HUES64 (cell line): Measurements from ENCODE around the gene NPPC.
"Not testable (repeated sequence)": the region's sequence is repeated elsewhere in the genome, so short reads cannot be mapped to it uniquely, and the experiment has no call there.

ENCODE experiments used
- H3K27ac ChIP-seq: 2 replicates; pipeline ENCODE4 v1.7.0; 2013; ENCODE audit warnings: low read depth, low read length, inconsistent platforms
- H3K27me3 ChIP-seq: 2 replicates; pipeline ENCODE4 v1.6.1; 2013; ENCODE audit warnings: mild to moderate bottlenecking, low read length; ENCODE audit not compliant: insufficient read depth
- H3K36me3 ChIP-seq: 2 replicates; pipeline ENCODE4 v1.6.1; 2013; ENCODE audit warnings: mild to moderate bottlenecking, low read length; ENCODE audit not compliant: insufficient read depth
- H3K4me1 ChIP-seq: 2 replicates; pipeline ENCODE4 v1.6.1; 2013; ENCODE audit warnings: mild to moderate bottlenecking, low read length, moderate library complexity; ENCODE audit not compliant: insufficient read depth
- H3K4me3 ChIP-seq: 2 replicates; pipeline ENCODE4 v1.5.1; 2013; ENCODE audit warnings: mild to moderate bottlenecking, low read length, moderate library complexity
- H3K9ac ChIP-seq: 2 replicates; pipeline ENCODE4 v1.6.1; 2013; ENCODE audit warnings: mild to moderate bottlenecking, low read depth, low read length
- H3K9me3 ChIP-seq: 2 replicates; pipeline ENCODE4 v1.6.1; 2013; ENCODE audit warnings: low read depth, low read length; ENCODE audit not compliant: insufficient read depth
- WGBS: fragments of 150-250, 120-280 bp; methylation state at CpG from one replicate; pipeline ENCODE4 v1.1.7; 2013; ENCODE audit warnings: missing lambda C conversion rate; 5-methylcytosine and 5-hydroxymethylcytosine counted together

NPPC gene

DNA sequence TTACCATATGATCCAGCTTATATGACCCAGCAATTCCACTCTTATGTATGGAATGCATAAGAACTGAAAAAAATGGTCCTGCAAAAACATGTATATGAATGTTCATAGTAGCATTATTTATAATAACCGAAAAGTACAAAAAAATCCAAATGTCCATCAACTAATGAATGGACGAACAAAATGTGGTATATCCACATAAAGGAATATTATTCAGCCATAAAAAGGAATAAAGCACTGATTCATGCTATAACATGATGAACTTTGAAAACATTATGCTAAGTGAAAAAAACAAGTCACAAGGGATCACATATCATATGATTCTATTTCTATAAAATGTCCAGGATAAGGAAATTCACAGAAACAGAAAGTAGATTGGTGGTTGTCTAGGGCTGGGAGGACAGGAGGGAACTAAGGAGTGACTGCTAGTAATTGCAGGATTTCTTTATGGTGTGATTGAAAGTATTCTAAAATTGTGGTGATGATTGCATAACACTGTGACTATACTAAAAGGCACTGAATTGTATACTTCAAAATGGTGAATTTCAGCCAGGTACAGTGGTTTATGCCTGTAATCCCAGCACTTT lies 25.3 kb upstream of the NPPC start:
- WGBS, result no CpG with 5 or more reads among the region's 2 CpGs
- Histone ChIP-seq H3K9ac (no peak overlapping the region), H3K27me3 (no peaks in the 10 kb centered on the region), H3K9me3 (peaks cover 4% of the 10 kb centered on the region; the same call in 1 of the 2 replicates), H3K27ac (no peak overlapping the region), H3K36me3 (no peaks in the 10 kb centered on the region), H3K4me1 (no peaks in the 10 kb centered on the region; the same call in 1 of the 2 replicates), H3K4me3 (no peak overlapping the region)

DNA sequence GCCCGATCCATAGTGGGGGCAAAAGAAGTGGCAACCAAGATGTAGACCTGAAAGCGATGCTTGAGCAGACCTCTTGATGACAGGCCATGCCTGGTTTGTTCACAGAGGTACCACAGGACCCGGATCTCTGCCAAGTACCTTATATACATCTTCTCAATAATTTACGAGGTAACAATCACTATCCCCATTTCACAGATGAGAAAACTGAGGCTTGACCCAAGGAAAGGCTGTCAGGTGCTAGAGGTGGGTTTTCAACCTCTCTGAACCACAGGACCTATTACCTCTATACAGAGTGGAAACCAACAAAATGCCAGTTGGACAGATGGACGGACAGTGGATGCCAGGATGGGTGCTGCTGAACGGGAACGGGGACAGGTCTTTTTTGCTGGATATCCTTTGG lies 21.5 kb upstream of the NPPC start:
- H3K9me3 ChIP-seq, result peaks cover 4% of the 10 kb centered on the region; the same call in 1 of the 2 replicates
- 94% methylated on average over 7 of the region's 7 CpGs for WGBS
- H3K36me3 ChIP-seq, result no peaks in the 10 kb centered on the region
- H3K4me1 ChIP-seq, result no peaks in the 10 kb centered on the region
- no peak overlapping the region for H3K4me3 ChIP-seq
- no peak overlapping the region for H3K9ac ChIP-seq
- H3K27me3 ChIP-seq, result no peaks in the 10 kb centered on the region; the same call in 1 of the 2 replicates
- no peak overlapping the region for H3K27ac ChIP-seq

DNA sequence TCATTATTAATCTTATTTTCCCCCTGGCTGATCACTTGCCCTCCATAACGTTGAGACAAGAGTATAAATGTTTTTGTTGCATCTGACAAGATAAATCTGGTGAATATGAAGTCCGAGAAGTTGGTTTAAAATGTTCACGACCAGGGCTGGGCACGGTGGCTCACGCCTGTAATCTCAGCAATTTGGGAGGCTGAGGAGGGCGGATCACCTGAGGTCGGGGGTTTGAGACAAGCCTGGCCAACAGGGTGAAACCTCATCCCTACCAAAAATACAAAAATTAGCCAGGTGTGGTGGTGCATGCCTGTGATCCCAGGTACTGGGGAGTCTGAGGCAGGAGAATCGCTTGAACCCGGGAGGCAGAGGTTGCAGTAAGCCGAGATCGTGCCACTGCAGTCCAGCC lies 20.9 kb upstream of the NPPC start:
- H3K4me1 ChIP-seq, H3K9me3 ChIP-seq, H3K4me3 ChIP-seq, H3K27ac ChIP-seq, H3K9ac ChIP-seq, H3K27me3 ChIP-seq, H3K36me3 ChIP-seq: not testable (repeated sequence)
- WGBS, result 91% methylated on average over 11 of the region's 11 CpGs

DNA sequence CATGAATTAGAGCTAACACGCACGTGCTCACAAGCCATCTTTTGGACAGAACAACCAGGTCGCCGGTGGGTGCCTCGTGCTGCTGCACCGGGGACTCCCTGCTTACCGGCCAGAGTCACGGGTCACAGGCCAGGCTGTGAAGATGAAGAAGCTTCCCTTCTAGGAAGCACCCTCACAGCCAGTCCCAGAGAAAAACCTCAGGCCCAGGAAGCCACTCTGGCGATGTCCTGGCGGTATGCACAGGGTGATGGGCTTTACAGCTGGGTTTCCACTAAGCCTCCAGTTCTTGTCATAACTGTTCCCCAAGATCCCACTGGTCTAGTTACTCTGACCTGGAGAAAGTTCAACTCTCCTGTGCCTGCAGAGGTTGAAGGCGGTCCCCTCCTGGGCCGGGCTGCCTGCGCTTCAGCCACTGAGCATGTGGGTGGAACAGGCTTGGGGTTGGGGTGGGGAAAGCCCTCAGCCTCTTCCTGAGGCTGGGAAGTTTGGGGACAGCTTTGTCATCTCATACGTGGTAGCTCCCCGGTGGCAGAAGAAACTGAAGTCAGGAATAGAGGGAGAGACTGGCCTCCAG lies 20.1 kb upstream of the NPPC start:
- H3K27ac ChIP-seq, result no peak overlapping the region
- H3K9ac ChIP-seq, result no peak overlapping the region
- H3K27me3 ChIP-seq, result no peaks in the 10 kb centered on the region; the same call in 1 of the 2 replicates
- 89% methylated on average over 15 of the region's 15 CpGs for WGBS
- no peak overlapping the region for H3K4me3 ChIP-seq
- H3K4me1 ChIP-seq, result no peaks in the 10 kb centered on the region
- no peaks in the 10 kb centered on the region for H3K36me3 ChIP-seq
- H3K9me3 ChIP-seq, result peaks cover under 1% of the 10 kb centered on the region; the same call in 1 of the 2 replicates

DNA sequence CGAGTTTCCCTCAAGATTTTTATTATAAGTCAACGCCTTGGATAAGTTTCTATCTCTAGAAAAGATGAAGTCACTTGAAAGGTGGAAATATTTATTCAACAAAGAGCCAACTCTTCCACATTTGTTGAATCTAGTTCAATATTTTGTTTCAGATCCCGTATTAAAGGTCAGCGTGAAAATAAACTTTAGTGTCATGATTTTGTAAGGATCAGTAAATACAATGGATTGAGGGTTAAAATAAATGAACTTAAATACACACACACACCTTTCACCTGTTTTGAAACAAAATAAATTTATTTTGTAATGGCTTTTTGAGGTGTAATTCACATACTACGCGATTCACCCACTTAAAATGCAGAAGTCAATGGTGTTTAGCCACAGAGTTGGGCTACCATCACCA lies 16.0 kb upstream of the NPPC start:
- Histone ChIP-seq H3K27me3 (no peaks in the 10 kb centered on the region; the same call in 1 of the 2 replicates), H3K9me3 (no peaks in the 10 kb centered on the region), H3K4me1 (no peaks in the 10 kb centered on the region), H3K9ac (no peak overlapping the region), H3K36me3 (no peaks in the 10 kb centered on the region), H3K27ac (no peak overlapping the region), H3K4me3 (no peak overlapping the region)
- WGBS, result 94% methylated on average over 3 of the region's 6 CpGs

DNA sequence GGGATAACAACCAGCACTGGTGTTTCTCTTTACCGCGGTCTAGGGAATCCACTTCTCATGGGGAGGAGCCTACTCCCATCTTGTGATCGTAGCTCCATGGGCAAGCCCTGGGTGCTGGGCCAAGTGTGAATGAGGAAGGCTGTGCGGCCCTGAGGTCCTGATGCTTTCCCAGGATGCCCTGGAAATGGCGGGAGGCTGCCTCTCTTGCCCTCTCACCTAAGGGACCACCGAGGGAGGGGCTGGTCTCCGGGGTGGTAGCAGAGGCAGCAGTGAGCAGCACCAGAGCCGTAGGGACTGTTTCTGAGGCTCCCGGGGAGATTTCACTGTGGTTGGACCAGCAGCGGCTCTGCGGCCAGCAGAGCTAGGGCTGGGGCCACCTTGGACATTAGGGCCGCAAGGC lies 15.5 kb upstream of the NPPC start:
- no peak overlapping the region for H3K27ac ChIP-seq
- no peaks in the 10 kb centered on the region for H3K9me3 ChIP-seq
- WGBS, result 91% methylated on average over 12 of the region's 12 CpGs
- no peaks in the 10 kb centered on the region for H3K36me3 ChIP-seq
- H3K4me1 ChIP-seq, result no peaks in the 10 kb centered on the region
- H3K9ac ChIP-seq, result no peak overlapping the region
- H3K27me3 ChIP-seq, result no peaks in the 10 kb centered on the region; the same call in 1 of the 2 replicates
- no peak overlapping the region for H3K4me3 ChIP-seq

DNA sequence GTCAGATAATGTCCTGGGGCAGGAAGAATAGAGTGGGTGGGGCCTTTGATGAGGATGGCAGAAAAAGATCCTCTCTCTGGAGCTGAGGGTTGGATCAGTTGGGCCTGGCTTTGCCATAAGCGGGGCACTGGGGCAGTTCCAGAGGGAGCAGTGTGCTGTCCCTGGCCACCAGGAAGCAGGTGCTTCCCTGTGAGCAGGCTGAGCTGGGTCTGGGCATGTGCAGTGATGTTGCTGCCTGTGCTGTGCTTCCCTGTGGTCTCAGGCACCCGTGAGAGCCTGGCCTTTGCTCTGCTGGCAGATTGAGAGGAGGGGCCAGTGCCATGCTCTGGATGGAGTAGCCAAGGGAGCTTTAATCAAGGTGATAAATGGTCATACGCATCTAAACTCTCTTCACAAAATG lies 14.6 kb upstream of the NPPC start:
- 89% methylated on average over 3 of the region's 3 CpGs for WGBS
- Histone ChIP-seq H3K9me3 (no peaks in the 10 kb centered on the region), H3K27ac (no peak overlapping the region), H3K27me3 (no peaks in the 10 kb centered on the region), H3K4me3 (no peak overlapping the region), H3K9ac (no peak overlapping the region), H3K36me3 (no peaks in the 10 kb centered on the region), H3K4me1 (no peaks in the 10 kb centered on the region)

DNA sequence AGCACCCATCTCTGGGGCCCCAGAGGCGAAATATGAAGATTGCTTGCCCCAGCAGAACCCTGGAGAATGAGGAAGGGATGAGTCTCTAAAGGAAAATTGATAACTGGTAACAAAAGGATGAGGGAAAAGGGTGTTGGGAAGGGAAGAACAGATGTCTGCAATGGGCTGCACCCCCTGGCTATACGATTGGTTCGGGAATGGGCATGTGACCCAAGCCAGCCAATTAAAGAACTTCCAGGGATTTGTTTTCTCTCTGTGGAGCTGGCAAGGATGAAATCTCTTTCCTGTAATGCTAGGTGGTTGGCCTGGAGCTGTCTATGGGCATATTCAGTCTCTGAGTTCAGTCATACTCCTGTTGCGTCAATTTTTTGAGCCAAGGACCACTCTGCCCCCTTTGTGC lies 12.8 kb upstream of the NPPC start:
- H3K9ac ChIP-seq, result no peak overlapping the region
- no peak overlapping the region for H3K27ac ChIP-seq
- H3K9me3 ChIP-seq, result no peaks in the 10 kb centered on the region
- no peaks in the 10 kb centered on the region for H3K36me3 ChIP-seq
- no peaks in the 10 kb centered on the region for H3K4me1 ChIP-seq
- WGBS, result 97% methylated on average over 4 of the region's 4 CpGs
- no peaks in the 10 kb centered on the region for H3K27me3 ChIP-seq
- no peak overlapping the region for H3K4me3 ChIP-seq

DNA sequence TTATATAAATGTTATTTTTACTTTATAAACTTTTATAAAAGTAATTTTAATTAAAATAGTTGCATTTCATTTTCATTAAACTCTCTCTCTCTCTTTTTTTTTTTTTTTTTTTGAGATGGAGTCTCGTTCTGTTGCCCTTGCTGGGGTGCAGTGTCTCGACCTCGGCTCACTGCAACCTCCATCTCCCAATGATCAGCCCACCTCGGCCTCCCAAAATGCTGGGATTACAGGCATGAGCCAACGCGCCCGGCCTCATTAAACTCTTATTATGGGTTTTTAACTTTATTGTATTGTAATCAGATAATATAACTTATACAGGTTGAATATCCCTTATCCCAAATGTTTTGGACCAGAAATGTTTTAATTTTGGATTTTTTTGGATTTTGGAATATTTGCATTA lies 10.9 kb upstream of the NPPC start:
- WGBS, result 89% methylated on average over 4 of the region's 7 CpGs
- H3K9me3 ChIP-seq, result no peaks in the 10 kb centered on the region
- H3K9ac ChIP-seq, result no peak overlapping the region
- no peaks in the 10 kb centered on the region for H3K36me3 ChIP-seq
- H3K27me3 ChIP-seq, result no peaks in the 10 kb centered on the region
- H3K4me3 ChIP-seq, result no peak overlapping the region
- H3K27ac ChIP-seq, result no peak overlapping the region
- no peaks in the 10 kb centered on the region for H3K4me1 ChIP-seq

DNA sequence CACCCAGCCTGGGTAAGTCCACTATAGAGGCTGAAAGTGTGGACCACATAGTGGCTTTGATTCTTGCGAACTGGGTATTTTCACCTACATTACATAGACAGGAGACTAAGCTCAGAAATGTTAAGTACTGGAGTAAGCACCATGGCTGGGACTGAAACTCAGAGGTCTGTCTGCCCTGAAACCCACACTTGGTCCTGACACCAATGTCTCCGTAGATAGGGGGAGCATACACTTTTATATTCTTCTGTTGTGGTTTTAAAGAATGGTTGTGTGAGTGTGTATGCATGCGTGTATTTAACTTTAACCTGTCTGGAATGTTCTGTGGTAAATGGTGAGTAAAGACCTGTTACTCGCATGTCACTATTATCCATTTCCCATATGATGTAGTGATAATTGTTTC lies 10.3 kb upstream of the NPPC start:
- WGBS, result 97% methylated on average over 3 of the region's 4 CpGs
- no peak overlapping the region for H3K9ac ChIP-seq
- no peak overlapping the region for H3K4me3 ChIP-seq
- H3K27ac ChIP-seq, result no peak overlapping the region
- no peaks in the 10 kb centered on the region for H3K4me1 ChIP-seq
- no peaks in the 10 kb centered on the region for H3K9me3 ChIP-seq
- no peaks in the 10 kb centered on the region for H3K36me3 ChIP-seq
- H3K27me3 ChIP-seq, result no peaks in the 10 kb centered on the region

DNA sequence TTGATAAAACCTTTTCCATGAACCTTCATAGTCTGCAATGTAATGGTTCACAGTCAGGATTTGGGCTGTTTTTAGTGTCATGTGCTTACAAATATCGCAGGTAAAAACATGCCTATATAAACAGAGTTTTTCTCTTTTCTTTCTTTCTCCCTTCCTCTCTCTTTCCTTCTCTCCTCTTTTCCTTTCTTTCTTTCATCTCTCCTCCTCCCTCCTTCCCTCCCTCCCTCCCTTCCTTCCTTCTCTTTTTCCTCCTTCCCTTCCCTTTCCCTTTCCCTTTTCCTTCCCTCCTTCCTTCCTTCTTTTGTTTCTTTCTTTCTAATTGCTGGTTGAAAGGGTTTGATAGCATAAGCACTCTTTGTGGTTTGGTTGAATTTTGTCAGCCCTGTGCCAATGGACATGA lies 9.6 kb upstream of the NPPC start:
- H3K27ac ChIP-seq, result no peak overlapping the region
- H3K4me1 ChIP-seq, result no peaks in the 10 kb centered on the region
- H3K27me3 ChIP-seq, result no peaks in the 10 kb centered on the region
- H3K4me3 ChIP-seq, result no peak overlapping the region
- H3K9ac ChIP-seq, result no peak overlapping the region
- no peaks in the 10 kb centered on the region for H3K36me3 ChIP-seq
- H3K9me3 ChIP-seq, result no peaks in the 10 kb centered on the region
- WGBS, result 88% methylated on average over 1 of the region's 1 CpG

DNA sequence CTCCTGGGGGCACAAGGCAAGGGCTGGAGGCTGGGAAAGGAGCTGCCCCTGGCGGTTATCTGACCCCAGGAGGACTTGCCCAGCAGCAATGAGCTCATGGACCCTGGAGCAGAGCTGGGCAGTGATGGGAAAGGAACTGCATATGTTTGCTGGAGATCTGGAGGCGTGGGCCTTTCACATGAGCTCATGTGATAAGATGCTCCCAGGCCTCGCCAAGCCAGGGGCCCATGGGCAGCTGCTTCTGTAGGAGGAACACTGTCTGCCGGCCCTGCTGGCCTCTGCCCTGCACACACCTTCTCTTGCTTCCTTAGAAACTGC lies 9.0 kb upstream of the NPPC start:
- Histone ChIP-seq H3K27me3 (no peaks in the 10 kb centered on the region), H3K27ac (no peak overlapping the region), H3K4me3 (no peak overlapping the region), H3K9me3 (no peaks in the 10 kb centered on the region), H3K36me3 (no peaks in the 10 kb centered on the region), H3K9ac (no peak overlapping the region), H3K4me1 (no peaks in the 10 kb centered on the region)
- 91% methylated on average over 4 of the region's 4 CpGs for WGBS
